ENCODE measurements around the gene FAM168A.

The FAM168A gene

GRCh38 chr11:73520353-73521061 lies 77.4 kb downstream of the FAM168A start:
- Mint-ChIP-seq H3K27ac (ENCODE audit: low read depth) (no peak overlapping the region), H3K4me3 (no peak overlapping the region), H3K27me3 (no peaks in the 10 kb centered on the region), H3K9me3 (no peaks in the 10 kb centered on the region), H3K36me3 (ENCODE audit: insufficient read depth) (no peaks in the 10 kb centered on the region), H3K4me1 (peaks cover 10% of the 10 kb centered on the region)
- no peak for ATAC-seq (replicated peaks; ENCODE audit: extremely low read depth, poor library complexity, severe bottlenecking)
- DNase-seq (ENCODE audit: low spot score in 2 of 2), result no peak

GRCh38 chr11:73519266-73519665 lies 78.6 kb downstream of the FAM168A start:
- Mint-ChIP-seq H3K4me1 (peaks cover 10% of the 10 kb centered on the region), H3K27ac (ENCODE audit: low read depth) (no peak overlapping the region)

GRCh38 chr11:73518195-73518594 lies 79.7 kb downstream of the FAM168A start:
- Mint-ChIP-seq H3K27ac (ENCODE audit: low read depth) (no peak overlapping the region), H3K36me3 (ENCODE audit: insufficient read depth) (peaks cover 1% of the 10 kb centered on the region), H3K27me3 (no peaks in the 10 kb centered on the region), H3K9me3 (no peaks in the 10 kb centered on the region), H3K4me1 (peaks cover 10% of the 10 kb centered on the region), H3K4me3 (no peak overlapping the region)
- ATAC-seq (replicated peaks; ENCODE audit: extremely low read depth, poor library complexity, severe bottlenecking) (no peak), DNase-seq (ENCODE audit: low spot score in 2 of 2) (no peak)

More at GRCh38 chr11:73519266-73519665, 78.6 kb downstream of the FAM168A start:
- Mint-ChIP-seq H3K9me3 (no peaks in the 10 kb centered on the region), H3K36me3 (ENCODE audit: insufficient read depth) (peaks cover 1% of the 10 kb centered on the region), H3K4me3 (no peak overlapping the region), H3K27me3 (no peaks in the 10 kb centered on the region)
- DNase-seq (ENCODE audit: low spot score in 2 of 2) (no peak), ATAC-seq (replicated peaks; ENCODE audit: extremely low read depth, poor library complexity, severe bottlenecking) (no peak)

GRCh38 chr11:73516080-73516479 lies 81.8 kb downstream of the FAM168A start:
- Mint-ChIP-seq H3K4me1 (no peaks in the 10 kb centered on the region), H3K27me3 (no peaks in the 10 kb centered on the region), H3K4me3 (no peak overlapping the region), H3K9me3 (no peaks in the 10 kb centered on the region), H3K27ac (ENCODE audit: low read depth) (no peak overlapping the region), H3K36me3 (ENCODE audit: insufficient read depth) (peaks cover 1% of the 10 kb centered on the region)
- ATAC-seq (replicated peaks; ENCODE audit: extremely low read depth, poor library complexity, severe bottlenecking) (no peak), DNase-seq (ENCODE audit: low spot score in 2 of 2) (no peak)

- H3K4me3 Mint-ChIP-seq, result no peak overlapping the region
- ATAC-seq (replicated peaks; ENCODE audit: extremely low read depth, poor library complexity, severe bottlenecking) (no peak), DNase-seq (ENCODE audit: low spot score in 2 of 2) (no peak)
- H3K27ac Mint-ChIP-seq (ENCODE audit: low read depth), result no peak overlapping the region
- H3K4me1 Mint-ChIP-seq, result no peaks in the 10 kb centered on the region
- H3K36me3 Mint-ChIP-seq (ENCODE audit: insufficient read depth), result peaks cover 1% of the 10 kb centered on the region
- H3K9me3 Mint-ChIP-seq, result no peaks in the 10 kb centered on the region
- H3K27me3 Mint-ChIP-seq, result no peaks in the 10 kb centered on the region
Observed at GRCh38 chr11:73513707-73514106, 84.2 kb downstream of the FAM168A start.

- Mint-ChIP-seq H3K4me1 (peaks cover 5% of the 10 kb centered on the region), H3K9me3 (no peaks in the 10 kb centered on the region), H3K36me3 (ENCODE audit: insufficient read depth) (peaks cover 3% of the 10 kb centered on the region), H3K27me3 (no peaks in the 10 kb centered on the region), H3K27ac (ENCODE audit: low read depth) (no peak overlapping the region), H3K4me3 (no peak overlapping the region)
- DNase-seq (ENCODE audit: low spot score in 2 of 2) (no peak), ATAC-seq (replicated peaks; ENCODE audit: extremely low read depth, poor library complexity, severe bottlenecking) (no peak)
Observed at GRCh38 chr11:73510877-73511276, 87.0 kb downstream of the FAM168A start.

GRCh38 chr11:73510106-73510505 lies 87.8 kb downstream of the FAM168A start:
- Mint-ChIP-seq H3K27me3 (no peaks in the 10 kb centered on the region), H3K4me1 (peaks cover 12% of the 10 kb centered on the region), H3K27ac (ENCODE audit: low read depth) (no peak overlapping the region), H3K9me3 (no peaks in the 10 kb centered on the region), H3K36me3 (ENCODE audit: insufficient read depth) (peaks cover 3% of the 10 kb centered on the region), H3K4me3 (no peak overlapping the region)
- DNase-seq (ENCODE audit: low spot score in 2 of 2) (no peak), ATAC-seq (replicated peaks; ENCODE audit: extremely low read depth, poor library complexity, severe bottlenecking) (no peak)

GRCh38 chr11:73509188-73509587 lies 88.7 kb downstream of the FAM168A start:
- Mint-ChIP-seq H3K36me3 (ENCODE audit: insufficient read depth) (peaks cover 2% of the 10 kb centered on the region), H3K4me1 (peaks cover 16% of the 10 kb centered on the region), H3K27ac (ENCODE audit: low read depth) (no peak overlapping the region), H3K27me3 (no peaks in the 10 kb centered on the region), H3K9me3 (no peaks in the 10 kb centered on the region), H3K4me3 (no peak overlapping the region)
- no peak for ATAC-seq (replicated peaks; ENCODE audit: extremely low read depth, poor library complexity, severe bottlenecking)
- no peak for DNase-seq (ENCODE audit: low spot score in 2 of 2)

GRCh38 chr11:73508243-73509176 lies 89.4 kb downstream of the FAM168A start:
- Mint-ChIP-seq H3K9me3 (no peaks in the 10 kb centered on the region), H3K4me1 (peaks cover 22% of the 10 kb centered on the region), H3K27ac (ENCODE audit: low read depth) (no peak overlapping the region), H3K27me3 (no peaks in the 10 kb centered on the region), H3K4me3 (no peak overlapping the region), H3K36me3 (ENCODE audit: insufficient read depth) (peaks cover 2% of the 10 kb centered on the region)
- no peak for DNase-seq (ENCODE audit: low spot score in 2 of 2)
- ATAC-seq (replicated peaks; ENCODE audit: extremely low read depth, poor library complexity, severe bottlenecking), result no peak

GRCh38 chr11:73507086-73507485 lies 90.8 kb downstream of the FAM168A start:
- Mint-ChIP-seq H3K27ac (ENCODE audit: low read depth) (no peak overlapping the region), H3K4me1 (peaks cover 36% of the 10 kb centered on the region), H3K36me3 (ENCODE audit: insufficient read depth) (peaks cover 4% of the 10 kb centered on the region)

GRCh38 chr11:73506038-73506437 lies 91.9 kb downstream of the FAM168A start:
- Mint-ChIP-seq H3K4me1 (peaks cover 46% of the 10 kb centered on the region), H3K4me3 (no peak overlapping the region)
- no peak for ATAC-seq (replicated peaks; ENCODE audit: extremely low read depth, poor library complexity, severe bottlenecking)

More at GRCh38 chr11:73507086-73507485, 90.8 kb downstream of the FAM168A start:
- no peak for DNase-seq (ENCODE audit: low spot score in 2 of 2)
- no peaks in the 10 kb centered on the region for H3K27me3 Mint-ChIP-seq
- no peak for ATAC-seq (replicated peaks; ENCODE audit: extremely low read depth, poor library complexity, severe bottlenecking)
- no peaks in the 10 kb centered on the region for H3K9me3 Mint-ChIP-seq
- no peak overlapping the region for H3K4me3 Mint-ChIP-seq

GRCh38 chr11:73498343-73498742 lies 99.6 kb downstream of the FAM168A start:
- Mint-ChIP-seq H3K27me3 (no peaks in the 10 kb centered on the region), H3K4me1 (peaks cover 48% of the 10 kb centered on the region), H3K9me3 (no peaks in the 10 kb centered on the region), H3K4me3 (no peak overlapping the region), H3K36me3 (ENCODE audit: insufficient read depth) (peaks cover 2% of the 10 kb centered on the region), H3K27ac (ENCODE audit: low read depth) (no peak overlapping the region)
- DNase-seq (ENCODE audit: low spot score in 2 of 2) (no peak), ATAC-seq (replicated peaks; ENCODE audit: extremely low read depth, poor library complexity, severe bottlenecking) (no peak)

More at GRCh38 chr11:73506038-73506437, 91.9 kb downstream of the FAM168A start:
- DNase-seq (ENCODE audit: low spot score in 2 of 2), result no peak
- peaks cover 4% of the 10 kb centered on the region for H3K36me3 Mint-ChIP-seq (ENCODE audit: insufficient read depth)
- no peaks in the 10 kb centered on the region for H3K27me3 Mint-ChIP-seq
- no peaks in the 10 kb centered on the region for H3K9me3 Mint-ChIP-seq
- H3K27ac Mint-ChIP-seq (ENCODE audit: low read depth), result no peak overlapping the region

- Mint-ChIP-seq H3K36me3 (ENCODE audit: insufficient read depth) (no peaks in the 10 kb centered on the region), H3K4me1 (peaks cover 26% of the 10 kb centered on the region)
- no peak for ATAC-seq (replicated peaks; ENCODE audit: extremely low read depth, poor library complexity, severe bottlenecking)
Observed at GRCh38 chr11:73496134-73496533, 101.8 kb downstream of the FAM168A start.

More at GRCh38 chr11:73496134-73496533, 101.8 kb downstream of the FAM168A start:
- Mint-ChIP-seq H3K9me3 (no peaks in the 10 kb centered on the region), H3K27ac (ENCODE audit: low read depth) (no peak overlapping the region), H3K27me3 (no peaks in the 10 kb centered on the region), H3K4me3 (no peak overlapping the region)
- no peak for DNase-seq (ENCODE audit: low spot score in 2 of 2)

Data from central memory CD8-positive, alpha-beta T cell (primary cell).